GM18907 (cell line): Measurements from ENCODE around the gene TANC1.
"Not testable (repeated sequence)": the region's sequence is repeated elsewhere in the genome, so short reads cannot be mapped to it uniquely, and the experiment has no call there.

Source experiments
- ATAC-seq: cut with Tn5 transposase; IDR thresholded peaks from one replicate; pipeline ENCODE4 v1.9.1; 2021; ENCODE audit warnings: mild to moderate bottlenecking, moderate library complexity; ENCODE audit not compliant: unreplicated experiment

TANC1 gene

GRCh38 chr2:159082119-159082518, 113.7 kb downstream of the TANC1 start:
- ATAC-seq, result no peak

- ATAC-seq, result no peak
Observed at GRCh38 chr2:159084384-159085370, 116.2 kb downstream of the TANC1 start.

- ATAC-seq, result no peak
Observed at GRCh38 chr2:159086342-159086741, 117.9 kb downstream of the TANC1 start.

GRCh38 chr2:159086826-159087225, 118.4 kb downstream of the TANC1 start:
- no peak for ATAC-seq

GRCh38 chr2:159088906-159089305, 120.5 kb downstream of the TANC1 start:
- ATAC-seq, result no peak

GRCh38 chr2:159089543-159089942, 121.1 kb downstream of the TANC1 start:
- ATAC-seq, result no peak

GRCh38 chr2:159090514-159091201, 122.2 kb downstream of the TANC1 start:
- ATAC-seq, result peak; percentile 60

GRCh38 chr2:159091381-159091780, 122.9 kb downstream of the TANC1 start:
- ATAC-seq, result no peak

GRCh38 chr2:159091976-159092375, 123.5 kb downstream of the TANC1 start:
- peak; percentile 56 for ATAC-seq

- no peak for ATAC-seq
Observed at GRCh38 chr2:159093497-159093896, 125.1 kb downstream of the TANC1 start.

- no peak for ATAC-seq
Observed at GRCh38 chr2:159094173-159094737, 125.8 kb downstream of the TANC1 start.

- no peak for ATAC-seq
Observed at GRCh38 chr2:159095813-159096212, 127.4 kb downstream of the TANC1 start.

- ATAC-seq, result not testable (repeated sequence)
Observed at GRCh38 chr2:159096302-159096855, 127.9 kb downstream of the TANC1 start.

GRCh38 chr2:159096901-159097300, 128.5 kb downstream of the TANC1 start:
- no peak for ATAC-seq

GRCh38 chr2:159098361-159098760, 129.9 kb downstream of the TANC1 start:
- ATAC-seq, result no peak

- peak; percentile 58 for ATAC-seq
Observed at GRCh38 chr2:159098921-159099411, 130.5 kb downstream of the TANC1 start.

GRCh38 chr2:159101755-159102489, 133.5 kb downstream of the TANC1 start:
- ATAC-seq, result no peak

GRCh38 chr2:159103411-159103810, 135.0 kb downstream of the TANC1 start:
- ATAC-seq, result no peak

- ATAC-seq, result no peak
Observed at GRCh38 chr2:159106109-159106508, 137.7 kb downstream of the TANC1 start.

GRCh38 chr2:159108181-159108893, 139.9 kb downstream of the TANC1 start:
- no peak for ATAC-seq
